ENCODE data around the gene GFOD1.

DNA sequence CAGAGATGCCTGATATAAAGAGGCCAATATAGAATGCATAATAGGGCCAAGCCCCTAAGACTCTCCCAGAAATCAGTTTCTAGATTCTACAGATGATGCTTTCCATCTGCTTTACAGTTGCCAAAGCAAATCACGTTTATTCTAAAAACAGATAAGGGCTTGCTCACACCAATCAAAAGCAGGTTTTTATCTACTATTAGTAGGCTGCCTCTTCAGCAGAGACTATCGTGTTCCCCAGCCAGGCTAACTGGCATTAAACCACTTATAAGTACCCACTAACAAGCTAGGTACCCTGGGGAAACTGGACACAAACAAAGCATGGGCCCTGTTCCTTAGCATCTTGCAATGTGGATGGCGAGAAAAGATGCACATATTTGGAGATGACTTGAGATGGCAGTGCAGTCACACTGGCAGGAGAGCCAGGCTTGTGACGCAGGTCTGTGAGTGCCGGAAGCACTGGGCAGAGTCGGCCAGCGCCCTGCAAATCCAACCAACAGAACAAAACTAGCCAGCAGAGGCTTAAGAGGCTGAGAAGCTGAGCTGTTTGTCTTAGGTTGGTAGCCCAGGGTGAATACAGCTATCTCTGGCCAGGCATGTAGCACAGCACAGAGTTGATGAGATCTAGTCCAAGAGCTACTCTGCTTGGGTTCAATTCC, 73.4 kb downstream of the GFOD1 start:
- TF ChIP-seq TARDBP (IDR thresholded peaks at IDR 0.05), result no peak
- no peak for TF ChIP-seq LEF1 (IDR thresholded peaks at IDR 0.05; ENCODE audit: borderline replicate concordance)
- no peak for TF ChIP-seq FOXA1 (IDR thresholded peaks at IDR 0.05)
- TF ChIP-seq SP1 (IDR thresholded peaks at IDR 0.05), result no peak
- TF ChIP-seq ELF4 (IDR thresholded peaks at IDR 0.05), result no peak
- TF ChIP-seq, protein P1, sequence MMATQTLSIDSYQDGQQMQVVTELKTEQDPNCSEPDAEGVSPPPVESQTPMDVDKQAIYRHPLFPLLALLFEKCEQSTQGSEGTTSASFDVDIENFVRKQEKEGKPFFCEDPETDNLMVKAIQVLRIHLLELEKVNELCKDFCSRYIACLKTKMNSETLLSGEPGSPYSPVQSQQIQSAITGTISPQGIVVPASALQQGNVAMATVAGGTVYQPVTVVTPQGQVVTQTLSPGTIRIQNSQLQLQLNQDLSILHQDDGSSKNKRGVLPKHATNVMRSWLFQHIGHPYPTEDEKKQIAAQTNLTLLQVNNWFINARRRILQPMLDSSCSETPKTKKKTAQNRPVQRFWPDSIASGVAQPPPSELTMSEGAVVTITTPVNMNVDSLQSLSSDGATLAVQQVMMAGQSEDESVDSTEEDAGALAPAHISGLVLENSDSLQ (IDR thresholded peaks at IDR 0.05), result no peak
- TF ChIP-seq BHLHE40 (IDR thresholded peaks at IDR 0.05; ENCODE audit: borderline replicate concordance), result no peak
- TF ChIP-seq FOXM1 (IDR thresholded peaks at IDR 0.05; ENCODE audit: borderline replicate concordance), result no peak
